K562 (cell line): Measurements from ENCODE around the gene EFHD2. TPM values are rescaled to one million over a fixed set of nuclear protein-coding genes. Genes with fewer than 3 reads are reported as not detected.
A peak's percentile ranks its signal among the peaks of the same experiment; 100 is the strongest.

ENCODE experiments used
- ATF2 ChIP-seq: sonication (generic); formaldehyde crosslinking; IDR thresholded peaks from 2 replicates; pipeline ENCODE4 v1.8.1; 2022; ENCODE audit warnings: missing genetic modification reagents
- BRD9 ChIP-seq: fragments of 450-650 bp; IDR thresholded peaks from 2 replicates; pipeline ENCODE4 v1.6.1; 2018; ENCODE audit warnings: low read depth; ENCODE audit not compliant: partially characterized antibody
- E2F3 ChIP-seq: fragments of 250-450 bp; sonication (Bioruptor Pico); IDR thresholded peaks from 2 replicates; pipeline ENCODE4 v1.4.0; 2020; ENCODE audit warnings: mild to moderate bottlenecking
- HBP1 ChIP-seq: fragments of 450-650 bp; formaldehyde crosslinking; IDR thresholded peaks from 2 replicates; pipeline ENCODE4 v1.4.0; 2022; ENCODE audit warnings: missing genetic modification characterization
- JUNB ChIP-seq: fragments of 450-650 bp; formaldehyde crosslinking; conservative IDR thresholded peaks from 2 replicates; pipeline ENCODE4 v1.4.0; 2020; ENCODE audit warnings: mild to moderate bottlenecking
- PPARD ChIP-seq: fragments of 250-450 bp; sonication (Bioruptor Pico); IDR thresholded peaks from 2 replicates; pipeline ENCODE4 v1.8.0; 2022; ENCODE audit warnings: inconsistent platforms, mild to moderate bottlenecking, moderate library complexity
- SIRT6 ChIP-seq: IDR thresholded peaks from one replicate; pipeline ENCODE4 v1.6.1; 2012; ENCODE audit warnings: low read depth, mild to moderate bottlenecking, control low read depth, inconsistent platforms, low read length, moderate library complexity
- SMARCB1 ChIP-seq: IDR thresholded peaks from 2 replicates; pipeline ENCODE4 v1.6.1; 2011; ENCODE audit warnings: improper control_type of control experiment, low read depth; ENCODE audit not compliant: insufficient read length
- SMARCE1 ChIP-seq: fragments of 450-650 bp; IDR thresholded peaks from 2 replicates; pipeline ENCODE4 v1.7.1; 2016; ENCODE audit warnings: mild to moderate bottlenecking
- ZNF174 ChIP-seq: fragments of 250-450 bp; sonication (Bioruptor Pico); IDR thresholded peaks from 2 replicates; pipeline ENCODE4 v1.4.0; 2020; ENCODE audit warnings: mild to moderate bottlenecking
- ZNF217 ChIP-seq: sonication (generic); formaldehyde crosslinking; IDR thresholded peaks from 2 replicates; pipeline ENCODE4 v1.8.0; 2022; ENCODE audit warnings: mild to moderate bottlenecking, missing genetic modification reagents
- ZNF431 ChIP-seq: sonication (generic); formaldehyde crosslinking; IDR thresholded peaks from 2 replicates; pipeline ENCODE4 v1.8.0; 2022; ENCODE audit warnings: mild to moderate bottlenecking, missing genetic modification reagents
- ZNF561 ChIP-seq: fragments of 450-650 bp; formaldehyde crosslinking; conservative IDR thresholded peaks from 2 replicates; pipeline ENCODE4 v1.4.0; 2020; ENCODE audit warnings: mild to moderate bottlenecking, moderate library complexity
- ZNF639 ChIP-seq, 2 experiments: fragments of 200-800 bp in 1 of 2; sonication (Bioruptor generic) in 1 of 2; sonication (generic) in 1 of 2; formaldehyde crosslinking in 1 of 2; IDR thresholded peaks in 1 of 2; conservative IDR thresholded peaks in 1 of 2; 2 replicates each; pipeline versions ENCODE4 v1.5.0 to v1.6.1; 2016 to 2020; ENCODE audit warnings: missing compliant biosample characterization in 1 of 2, missing genetic modification characterization in 1 of 2, missing genetic modification reagents in 1 of 2
- ZNF764 ChIP-seq: fragments of 250-450 bp; sonication (Bioruptor Pico); IDR thresholded peaks from 2 replicates; pipeline ENCODE4 v1.4.0; 2020; ENCODE audit warnings: low read depth, mild to moderate bottlenecking, moderate library complexity
- ZZZ3 ChIP-seq: fragments of 450-650 bp; IDR thresholded peaks from 2 replicates; pipeline ENCODE4 v1.6.1; 2016; ENCODE audit warnings: antibody characterized with exemption, mild to moderate bottlenecking, moderate library complexity
- polyA plus RNA-seq, 8 experiments: library from polyadenylated mRNA; depleted of rRNA in 4 of 8; stranded (reverse) in 5 of 8; unstranded in 3 of 8; fragments of >200 nt; fragmentation: Nextera tagmentation in 2 of 8; fragmentation: Illumina TruSeq in 1 of 8; extraction: Ambion mirVana in 2 of 8; extraction: Trizol in 1 of 8; gene quantifications; 2 replicates each; pipeline versions ENCODE4 v1.2.1 to v1.2.3, GENCODE V29; 2011 to 2014; ENCODE audit warnings: inconsistent platforms in 1 of 8, missing spikeins in 1 of 8
- total RNA-seq, 7 experiments: library from RNA; depleted of rRNA in 6 of 7; stranded (reverse); fragments of >200 nt in 6 of 7; fragmentation: Illumina TruSeq in 2 of 7; extraction: Trizol in 2 of 7; gene quantifications; 2 replicates each; pipeline versions ENCODE4 v1.2.1 to v1.2.3, GENCODE V29; 2011 to 2021; ENCODE audit warnings: low replicate concordance in 1 of 7
- TF ChIP-seq, protein P1 (sequence below): fragments of 450-650 bp; IDR thresholded peaks from 2 replicates; pipeline ENCODE4 v1.6.1; 2017; ENCODE audit warnings: antibody characterized with exemption, mild to moderate bottlenecking
- TF ChIP-seq, protein P2 (sequence below): fragments of 450-650 bp; IDR thresholded peaks from 2 replicates; pipeline ENCODE4 v1.6.1; 2016; ENCODE audit warnings: borderline replicate concordance

Gene EFHD2
- total and polyA plus RNA-seq, 9 of the 15 experiments (the other 6 are each of a cell fraction or from before 2014, with no cell fraction given): 1.7 to 73.5 (median 25.2) TPM

DNA sequence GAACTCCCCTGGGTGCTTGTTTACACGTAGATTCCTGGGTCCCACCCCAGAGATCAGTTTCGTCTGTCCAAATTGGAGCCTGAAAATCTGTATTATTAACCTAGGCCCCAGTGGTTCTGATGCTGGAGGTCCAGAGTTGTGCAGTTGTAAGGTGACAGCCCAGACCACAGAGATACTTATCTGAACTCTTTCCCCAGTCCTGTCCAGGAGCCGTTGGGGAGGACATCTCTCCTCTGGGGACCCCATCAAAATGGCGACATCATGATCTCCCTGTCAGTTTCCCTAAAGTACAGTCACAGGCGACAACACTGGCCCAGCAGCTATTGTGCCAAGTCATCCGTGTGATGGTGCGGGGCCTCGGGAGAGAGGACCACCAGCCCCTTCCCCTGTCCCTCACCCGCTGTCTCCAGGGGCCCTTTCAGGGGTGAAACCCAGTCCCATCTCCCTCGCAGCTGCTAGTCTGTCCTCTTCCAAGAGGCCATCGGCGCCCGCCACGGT, 749 bp upstream of the EFHD2 start (continued):
- TF ChIP-seq SIRT6: no peak
- TF ChIP-seq, protein P1, sequence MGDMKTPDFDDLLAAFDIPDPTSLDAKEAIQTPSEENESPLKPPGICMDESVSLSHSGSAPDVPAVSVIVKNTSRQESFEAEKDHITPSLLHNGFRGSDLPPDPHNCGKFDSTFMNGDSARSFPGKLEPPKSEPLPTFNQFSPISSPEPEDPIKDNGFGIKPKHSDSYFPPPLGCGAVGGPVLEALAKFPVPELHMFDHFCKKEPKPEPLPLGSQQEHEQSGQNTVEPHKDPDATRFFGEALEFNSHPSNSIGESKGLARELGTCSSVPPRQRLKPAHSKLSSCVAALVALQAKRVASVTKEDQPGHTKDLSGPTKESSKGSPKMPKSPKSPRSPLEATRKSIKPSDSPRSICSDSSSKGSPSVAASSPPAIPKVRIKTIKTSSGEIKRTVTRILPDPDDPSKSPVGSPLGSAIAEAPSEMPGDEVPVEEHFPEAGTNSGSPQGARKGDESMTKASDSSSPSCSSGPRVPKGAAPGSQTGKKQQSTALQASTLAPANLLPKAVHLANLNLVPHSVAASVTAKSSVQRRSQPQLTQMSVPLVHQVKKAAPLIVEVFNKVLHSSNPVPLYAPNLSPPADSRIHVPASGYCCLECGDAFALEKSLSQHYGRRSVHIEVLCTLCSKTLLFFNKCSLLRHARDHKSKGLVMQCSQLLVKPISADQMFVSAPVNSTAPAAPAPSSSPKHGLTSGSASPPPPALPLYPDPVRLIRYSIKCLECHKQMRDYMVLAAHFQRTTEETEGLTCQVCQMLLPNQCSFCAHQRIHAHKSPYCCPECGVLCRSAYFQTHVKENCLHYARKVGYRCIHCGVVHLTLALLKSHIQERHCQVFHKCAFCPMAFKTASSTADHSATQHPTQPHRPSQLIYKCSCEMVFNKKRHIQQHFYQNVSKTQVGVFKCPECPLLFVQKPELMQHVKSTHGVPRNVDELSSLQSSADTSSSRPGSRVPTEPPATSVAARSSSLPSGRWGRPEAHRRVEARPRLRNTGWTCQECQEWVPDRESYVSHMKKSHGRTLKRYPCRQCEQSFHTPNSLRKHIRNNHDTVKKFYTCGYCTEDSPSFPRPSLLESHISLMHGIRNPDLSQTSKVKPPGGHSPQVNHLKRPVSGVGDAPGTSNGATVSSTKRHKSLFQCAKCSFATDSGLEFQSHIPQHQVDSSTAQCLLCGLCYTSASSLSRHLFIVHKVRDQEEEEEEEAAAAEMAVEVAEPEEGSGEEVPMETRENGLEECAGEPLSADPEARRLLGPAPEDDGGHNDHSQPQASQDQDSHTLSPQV: no peak
- TF ChIP-seq ZNF431 (CRISPR knock-in tag): no peak
- no peak for TF ChIP-seq ZZZ3
- no peak for TF ChIP-seq HBP1 (CRISPR knock-in tag)
- TF ChIP-seq, protein P2, sequence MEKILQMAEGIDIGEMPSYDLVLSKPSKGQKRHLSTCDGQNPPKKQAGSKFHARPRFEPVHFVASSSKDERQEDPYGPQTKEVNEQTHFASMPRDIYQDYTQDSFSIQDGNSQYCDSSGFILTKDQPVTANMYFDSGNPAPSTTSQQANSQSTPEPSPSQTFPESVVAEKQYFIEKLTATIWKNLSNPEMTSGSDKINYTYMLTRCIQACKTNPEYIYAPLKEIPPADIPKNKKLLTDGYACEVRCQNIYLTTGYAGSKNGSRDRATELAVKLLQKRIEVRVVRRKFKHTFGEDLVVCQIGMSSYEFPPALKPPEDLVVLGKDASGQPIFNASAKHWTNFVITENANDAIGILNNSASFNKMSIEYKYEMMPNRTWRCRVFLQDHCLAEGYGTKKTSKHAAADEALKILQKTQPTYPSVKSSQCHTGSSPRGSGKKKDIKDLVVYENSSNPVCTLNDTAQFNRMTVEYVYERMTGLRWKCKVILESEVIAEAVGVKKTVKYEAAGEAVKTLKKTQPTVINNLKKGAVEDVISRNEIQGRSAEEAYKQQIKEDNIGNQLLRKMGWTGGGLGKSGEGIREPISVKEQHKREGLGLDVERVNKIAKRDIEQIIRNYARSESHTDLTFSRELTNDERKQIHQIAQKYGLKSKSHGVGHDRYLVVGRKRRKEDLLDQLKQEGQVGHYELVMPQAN: 0 out of 2 replicates have a peak, but pooled peaks have one; percentile 55
- no peak for TF ChIP-seq ZNF764 (CRISPR knock-in tag)
- no peak for TF ChIP-seq E2F3 (CRISPR knock-in tag)
- TF ChIP-seq SMARCB1: no peak
- TF ChIP-seq ATF2 (CRISPR knock-in tag): no peak
- no peak for TF ChIP-seq PPARD (CRISPR knock-in tag)
- TF ChIP-seq ZNF639 (CRISPR knock-in tag; conservative IDR thresholded peaks at IDR 0.05 in 1 of 2, IDR thresholded peaks at IDR 0.05 in 1 of 2): no peak
- no peak for TF ChIP-seq JUNB (CRISPR knock-in tag)
- no peak for TF ChIP-seq BRD9
- no peak for TF ChIP-seq ZNF174 (CRISPR knock-in tag)
- TF ChIP-seq SMARCE1: 0 out of 2 replicates have a peak, but pooled peaks have one; percentile 12
- TF ChIP-seq ZNF561 (CRISPR knock-in tag): no peak
- TF ChIP-seq ZNF217 (CRISPR knock-in tag): no peak
